ENCODE data around the gene SNED1.
"Not testable (repeated sequence)": the region's sequence is repeated elsewhere in the genome, so short reads cannot be mapped to it uniquely, and the experiment has no call there.

Gene SNED1

DNA sequence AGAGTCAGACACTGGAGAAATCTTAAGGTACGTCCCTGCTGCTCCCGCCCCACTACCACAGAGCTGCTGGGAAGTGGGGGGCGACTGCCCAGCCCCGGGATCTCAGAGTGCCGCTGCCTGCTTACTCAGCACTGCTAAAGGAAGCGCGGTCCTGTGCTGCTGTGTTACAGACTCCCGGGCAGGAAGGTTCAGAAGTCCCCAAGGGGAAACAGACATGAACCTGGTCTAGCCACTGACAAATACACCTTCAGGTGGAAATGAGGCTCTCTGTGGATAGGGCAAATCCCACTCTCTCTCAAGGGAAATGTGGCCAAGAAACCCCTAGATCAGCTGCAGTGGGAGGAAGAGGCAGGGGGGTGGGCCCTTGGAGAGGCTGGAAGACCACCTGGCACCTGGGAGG is 90.0 kb downstream of the SNED1 start:
- no peak for DNase-seq

DNA sequence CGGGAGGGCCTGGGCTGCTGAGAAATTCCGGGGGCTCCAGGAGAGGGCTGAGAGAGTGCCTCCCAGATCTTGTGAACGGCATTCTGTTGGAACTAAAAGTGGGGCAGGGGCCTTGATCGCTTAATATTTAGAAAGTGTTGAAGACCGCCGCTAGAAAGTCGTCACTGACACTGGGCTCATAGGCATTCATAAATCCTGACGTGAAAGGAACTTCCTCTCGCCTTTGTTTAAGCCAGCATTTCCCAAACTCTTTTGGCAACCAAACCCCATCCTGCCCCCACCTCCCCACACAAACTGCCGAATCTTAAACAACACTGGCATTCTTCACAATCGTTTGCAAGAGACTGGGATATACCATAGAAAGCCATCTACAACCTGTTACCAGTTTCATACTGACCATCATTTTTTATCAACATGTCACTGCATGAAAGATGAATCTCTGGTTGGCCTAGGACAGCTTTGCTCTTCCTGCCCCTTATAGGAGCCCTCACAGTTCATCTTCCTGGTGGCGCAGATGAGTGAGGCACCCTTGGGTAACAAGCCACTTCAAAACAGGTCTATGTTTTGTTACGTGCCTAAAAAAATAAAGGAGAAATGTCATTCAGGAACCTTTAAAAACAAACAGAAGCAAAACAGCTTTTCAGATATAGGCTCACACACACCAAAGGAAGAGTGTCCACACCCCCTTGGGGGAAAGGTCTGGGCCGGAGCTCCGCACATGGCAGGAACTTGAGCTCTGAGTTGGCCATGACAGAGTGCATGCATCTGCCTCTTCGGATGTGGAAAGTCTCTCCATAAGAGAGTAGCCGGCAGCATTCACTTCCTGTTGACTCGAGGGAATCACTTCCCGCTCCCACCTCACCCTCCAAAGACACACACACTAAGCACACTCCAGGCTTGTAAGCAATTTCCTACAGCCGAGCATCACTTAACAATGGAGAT is 90.6 kb downstream of the SNED1 start:
- DNase-seq = no peak

DNA sequence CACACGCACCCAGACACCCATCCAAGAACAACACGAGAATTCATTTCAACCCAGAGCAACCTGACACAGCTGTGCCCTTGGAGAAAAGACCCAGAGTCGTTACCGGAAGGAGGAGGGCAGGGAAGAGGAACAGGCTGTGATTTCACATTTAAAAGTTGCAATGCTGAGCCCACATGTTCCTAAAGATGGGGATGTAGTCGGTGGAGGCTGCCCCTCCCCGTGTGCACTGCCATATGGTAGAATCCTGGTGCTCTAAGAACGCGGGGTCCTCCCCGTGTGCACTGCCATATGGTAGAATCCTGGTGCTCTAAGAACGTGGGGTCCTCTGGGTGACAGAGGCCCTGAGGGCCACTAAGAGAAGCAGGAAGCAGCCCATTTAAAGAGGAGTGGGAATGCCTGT is 92.8 kb downstream of the SNED1 start:
- no peak for DNase-seq

DNA sequence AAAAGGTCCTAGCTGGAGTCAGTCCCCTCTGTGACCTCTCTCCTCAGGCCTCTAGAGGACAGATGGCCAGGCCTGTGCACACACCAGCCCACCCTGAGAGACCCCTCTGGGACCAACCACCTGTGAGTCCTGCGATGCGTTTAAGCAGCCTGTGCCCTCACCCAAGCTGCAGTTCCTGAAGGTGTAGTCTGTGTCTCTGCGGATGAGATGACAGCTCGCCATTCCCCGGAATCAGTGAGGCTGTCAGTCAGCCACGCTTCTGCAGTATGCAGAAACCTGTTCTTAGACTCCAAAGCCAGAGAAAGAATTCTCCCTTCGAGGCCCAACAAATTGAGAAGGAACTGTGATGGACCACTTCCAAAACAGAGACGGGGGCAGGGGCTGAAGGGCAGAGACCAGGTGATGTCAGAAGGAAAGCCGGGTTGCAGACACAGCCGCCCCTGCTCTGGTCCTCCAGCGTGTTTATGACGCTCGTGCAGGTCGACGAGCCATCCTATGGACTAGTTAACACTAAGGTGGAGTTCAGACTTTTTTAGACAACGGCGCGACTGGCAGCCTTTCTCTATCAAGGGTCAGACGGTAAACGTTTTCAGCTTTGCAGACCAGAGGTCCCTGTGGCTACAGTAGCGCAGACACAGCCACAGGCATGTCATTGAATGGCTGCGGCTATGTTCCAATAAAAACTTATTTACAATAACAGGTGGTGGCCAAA is 93.5 kb downstream of the SNED1 start:
- no peak for DNase-seq

DNA sequence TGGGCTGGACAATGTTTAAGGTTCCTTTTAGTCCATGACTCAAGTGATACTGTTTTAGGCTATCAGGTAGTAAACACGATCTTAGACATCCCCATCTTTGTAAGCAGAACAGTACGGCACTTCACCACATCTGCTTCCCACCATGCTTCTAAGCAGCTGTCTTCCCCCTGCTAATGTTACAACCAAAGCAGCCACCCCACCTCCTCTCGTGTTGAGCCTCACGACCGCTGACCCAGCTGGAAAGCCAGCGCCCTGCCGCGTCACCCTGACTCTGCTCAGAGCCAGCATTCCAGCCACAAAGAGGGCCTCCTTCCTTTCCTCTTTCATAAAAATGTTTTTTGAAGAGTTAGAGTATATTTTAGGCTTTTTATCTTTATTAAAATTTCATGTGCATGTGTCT is 94.3 kb downstream of the SNED1 start:
- no peak for DNase-seq

DNA sequence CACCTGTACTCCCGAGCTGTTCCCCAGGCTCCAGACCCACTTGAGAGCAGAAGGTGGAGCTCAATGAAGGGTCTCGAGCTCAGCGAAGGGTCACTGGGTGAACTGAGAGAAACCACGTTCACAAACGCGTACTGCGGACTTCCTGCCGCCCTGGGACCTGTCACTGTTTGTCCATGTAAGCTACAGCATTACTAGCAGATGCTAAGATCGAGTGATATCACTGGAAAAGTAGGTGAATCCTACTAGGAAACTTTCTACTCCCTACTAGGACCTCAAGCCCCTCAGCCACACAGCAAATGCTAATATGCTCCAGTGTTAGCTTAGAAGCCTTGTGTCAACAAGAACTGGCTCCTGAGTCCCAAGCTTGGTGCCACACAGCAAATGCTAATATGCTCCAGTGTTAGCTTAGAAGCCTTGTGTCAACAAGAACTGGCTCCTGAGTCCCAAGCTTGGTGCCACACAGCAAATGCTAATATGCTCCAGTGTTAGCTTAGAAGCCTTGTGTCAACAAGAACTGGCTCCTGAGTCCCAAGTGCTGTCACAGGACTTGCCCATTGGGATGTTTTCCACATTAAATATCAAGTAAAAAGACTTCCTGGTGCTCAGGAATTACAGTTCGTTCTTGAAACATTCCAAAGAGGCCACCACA is 94.8 kb downstream of the SNED1 start:
- DNase-seq = not testable (repeated sequence)

DNA sequence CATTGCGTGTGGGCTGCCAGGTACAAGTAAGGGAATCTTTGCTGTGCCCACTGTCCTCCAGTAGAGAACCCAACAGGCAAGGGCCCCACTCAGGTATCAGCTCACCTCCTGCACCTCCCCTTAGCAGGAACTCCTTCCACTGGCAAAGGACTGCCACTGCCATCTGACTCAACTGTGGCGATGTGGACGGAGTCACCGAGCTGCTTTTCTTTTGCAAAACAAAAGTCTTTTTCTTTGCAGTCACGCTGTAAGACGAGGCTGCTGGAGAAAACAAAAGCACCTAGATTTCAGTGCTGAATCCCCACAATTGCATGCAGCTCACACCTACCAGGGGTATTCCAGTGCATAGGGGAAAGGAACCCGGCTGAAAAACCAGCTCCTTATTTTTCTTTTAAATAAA is 95.8 kb downstream of the SNED1 start:
- DNase-seq = no peak

DNA sequence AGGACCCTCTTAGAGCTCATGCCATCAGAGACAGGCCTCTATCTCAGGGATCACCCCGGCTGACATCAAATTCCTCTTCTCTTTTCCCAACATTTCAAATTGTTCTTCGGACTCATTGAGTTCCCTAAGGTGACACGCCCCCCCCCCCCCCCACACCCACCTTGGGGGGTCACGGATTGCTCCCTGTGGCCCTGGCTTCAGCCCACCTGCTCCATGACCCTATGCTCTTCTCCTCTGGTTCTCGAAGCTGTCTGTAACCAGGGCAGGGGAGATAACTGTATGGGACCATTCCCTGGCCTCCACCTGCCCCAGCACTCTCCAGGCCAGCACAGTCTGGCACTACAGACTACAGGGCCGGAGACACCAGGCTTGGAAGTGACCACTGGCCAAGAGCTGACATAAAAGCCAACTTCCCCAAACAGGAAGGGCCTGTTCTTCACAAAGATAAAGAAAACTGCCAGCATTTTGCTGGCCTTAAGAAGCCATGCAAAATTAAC is 96.6 kb downstream of the SNED1 start:
- DNase-seq = no peak

DNA sequence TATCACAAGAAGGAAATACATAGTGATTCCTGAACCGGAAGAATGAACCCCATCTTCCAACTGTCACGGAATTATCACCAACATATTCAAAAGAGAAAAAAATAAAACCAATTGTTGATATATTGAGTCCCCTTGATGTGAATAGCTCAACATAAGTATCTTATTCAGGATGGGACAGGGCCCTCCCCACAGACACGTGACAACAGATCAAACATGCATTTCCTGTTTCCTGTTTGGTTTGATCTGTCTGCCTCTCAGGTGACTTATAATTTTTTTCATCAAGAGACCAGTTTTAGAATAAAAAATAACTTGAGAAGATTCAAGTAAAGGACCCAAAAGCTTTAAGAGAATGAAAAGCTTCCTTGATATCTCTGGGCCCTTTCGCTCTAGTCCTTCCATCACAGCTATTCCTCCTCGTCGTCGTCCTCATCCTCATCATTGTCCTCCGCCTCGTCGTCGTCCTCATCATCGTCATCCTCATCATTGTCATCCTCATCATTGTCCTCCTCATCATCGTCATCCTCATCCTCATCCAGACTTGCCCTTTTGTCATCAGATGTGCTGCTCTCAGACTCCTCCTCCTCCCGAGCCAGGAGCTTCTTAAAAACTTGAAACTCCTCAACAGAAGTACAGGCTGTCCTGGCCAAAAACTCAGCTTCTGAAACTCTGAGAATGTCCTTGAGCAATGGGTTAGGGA is 97.3 kb downstream of the SNED1 start:
- DNase-seq = no peak

DNA sequence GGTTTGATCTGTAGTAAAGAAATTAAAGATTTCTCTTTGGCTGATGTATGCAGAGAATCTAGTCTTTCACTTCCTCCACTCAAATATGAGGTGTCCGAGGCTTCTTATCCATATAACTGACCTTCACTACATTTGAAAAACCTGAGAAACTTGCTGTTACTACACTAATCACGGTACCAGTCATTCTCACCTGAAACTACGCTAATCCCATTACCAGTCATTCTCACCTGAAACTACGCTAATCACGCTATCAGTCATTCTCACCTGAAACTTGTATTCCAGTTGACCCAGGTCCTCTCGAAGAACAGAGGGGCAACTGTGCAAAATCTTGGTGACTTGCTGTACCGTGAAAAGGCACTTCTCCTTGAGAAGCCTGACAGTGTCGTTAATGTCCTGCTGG is 98.6 kb downstream of the SNED1 start:
- DNase-seq = no peak

DNA sequence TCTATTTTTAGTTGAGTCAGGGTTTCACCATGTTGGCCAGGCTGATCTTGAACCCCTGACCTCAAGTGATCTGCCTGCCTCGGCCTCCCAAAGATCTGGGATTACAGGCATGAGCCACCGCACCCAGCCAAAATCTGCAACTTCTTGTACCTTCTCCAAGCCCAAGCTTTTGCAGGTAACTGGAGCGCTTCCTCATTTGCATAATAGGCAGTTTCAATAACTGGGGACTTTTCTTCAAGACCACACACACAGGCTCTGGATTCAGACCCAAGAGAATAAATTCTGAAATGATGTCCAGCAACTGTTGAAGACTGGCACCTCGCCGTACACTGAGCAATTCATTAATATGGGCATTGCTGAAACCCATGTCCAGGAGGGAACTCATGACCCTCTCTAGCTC is 100.8 kb downstream of the SNED1 start:
- no peak for DNase-seq

DNA sequence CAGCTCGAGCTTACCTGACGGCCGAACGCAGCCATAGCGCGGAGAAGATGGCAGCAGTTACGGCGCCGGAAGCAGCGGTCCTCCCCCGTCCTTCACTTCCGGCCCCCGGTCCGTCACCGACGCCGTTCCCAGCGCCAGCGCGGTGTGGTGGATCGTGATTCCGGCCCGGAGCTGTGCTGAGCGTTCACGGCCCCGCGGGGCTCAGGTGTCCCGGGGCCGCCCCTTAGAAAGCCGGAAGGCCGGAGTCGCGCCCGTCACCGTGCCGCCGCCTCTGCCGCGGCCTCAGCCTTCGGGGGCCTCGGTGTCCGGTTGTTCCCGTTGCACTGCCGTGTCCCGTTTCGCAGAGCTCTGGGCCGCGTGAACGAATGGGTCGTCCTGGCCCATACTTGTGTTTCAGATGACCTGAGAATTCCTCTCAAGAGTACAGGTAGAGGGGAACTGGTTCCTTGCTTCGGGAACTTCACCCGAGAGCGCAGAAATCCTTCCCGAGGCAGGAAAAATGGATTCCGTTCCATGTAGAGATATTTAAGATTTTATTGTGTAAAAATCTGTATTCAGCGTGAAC is 103.9 kb downstream of the SNED1 start, which contains the start of gene MTERF4:
Gene MTERF4 (minus strand): TSS at position 49 of the 565 bp plus-strand sequence. CDS start 14 bp downstream, at position 35.
- DNase-seq = peak; percentile 70

DNA sequence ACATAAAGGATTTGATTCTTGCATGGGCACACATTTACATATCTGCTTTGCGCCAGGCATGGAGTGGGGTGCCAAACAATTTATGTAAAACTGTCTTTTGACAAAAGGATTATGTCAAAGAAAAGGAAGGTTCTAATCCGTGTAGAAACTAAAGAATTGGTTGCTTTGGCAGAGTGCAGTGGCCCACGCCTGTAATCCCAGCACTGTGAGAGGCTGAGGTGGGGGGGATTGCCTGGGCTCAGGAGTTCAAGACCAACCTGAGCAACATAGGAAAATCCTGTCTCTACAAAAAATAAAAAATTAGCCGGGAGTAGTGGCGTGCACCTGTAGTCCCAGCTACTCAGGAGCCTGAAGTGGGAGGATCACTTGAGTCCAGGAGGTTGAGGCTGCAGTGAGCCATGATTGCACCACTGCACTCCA is 104.8 kb downstream of the SNED1 start:
- DNase-seq = no peak

DNA sequence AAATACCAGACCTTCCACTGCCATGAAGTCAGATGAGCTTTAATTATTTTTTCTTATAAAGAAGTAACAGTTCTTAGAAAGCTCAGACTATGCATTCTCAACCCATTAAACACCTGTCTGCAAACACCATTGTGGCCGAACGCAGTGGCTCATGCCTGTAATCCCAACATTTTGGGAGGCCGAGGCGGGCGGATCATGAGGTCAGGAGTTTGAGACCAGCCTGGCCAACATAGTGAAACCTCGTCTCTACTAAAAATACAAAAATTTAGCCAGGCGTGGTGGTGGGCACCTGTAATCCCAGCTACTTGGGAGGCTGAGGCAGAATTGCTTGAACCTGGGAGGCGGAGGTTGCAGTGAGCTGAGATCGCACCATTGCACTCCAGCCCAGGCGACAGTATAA is 106.2 kb downstream of the SNED1 start:
- not testable (repeated sequence) for DNase-seq

DNA sequence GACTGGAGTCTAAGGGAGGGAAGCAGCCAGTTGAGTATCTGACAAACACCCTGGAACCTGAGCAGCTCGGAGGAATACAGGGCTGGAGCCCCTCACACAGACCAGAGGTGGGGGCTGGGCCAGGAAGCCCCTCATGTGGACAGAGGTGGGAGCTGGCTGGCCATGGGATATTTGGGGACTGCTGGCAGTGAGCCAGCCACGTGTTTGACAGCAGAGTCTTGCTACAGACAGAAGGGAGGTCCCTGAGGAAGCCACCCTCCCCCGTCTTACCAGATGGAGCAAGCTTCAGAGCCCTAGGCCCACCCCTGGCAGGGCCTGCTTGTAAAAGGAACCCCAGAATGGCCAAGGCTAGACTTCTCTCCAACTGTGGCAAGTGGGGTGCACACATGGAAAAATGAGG is 107.2 kb downstream of the SNED1 start:
- DNase-seq = no peak

DNA sequence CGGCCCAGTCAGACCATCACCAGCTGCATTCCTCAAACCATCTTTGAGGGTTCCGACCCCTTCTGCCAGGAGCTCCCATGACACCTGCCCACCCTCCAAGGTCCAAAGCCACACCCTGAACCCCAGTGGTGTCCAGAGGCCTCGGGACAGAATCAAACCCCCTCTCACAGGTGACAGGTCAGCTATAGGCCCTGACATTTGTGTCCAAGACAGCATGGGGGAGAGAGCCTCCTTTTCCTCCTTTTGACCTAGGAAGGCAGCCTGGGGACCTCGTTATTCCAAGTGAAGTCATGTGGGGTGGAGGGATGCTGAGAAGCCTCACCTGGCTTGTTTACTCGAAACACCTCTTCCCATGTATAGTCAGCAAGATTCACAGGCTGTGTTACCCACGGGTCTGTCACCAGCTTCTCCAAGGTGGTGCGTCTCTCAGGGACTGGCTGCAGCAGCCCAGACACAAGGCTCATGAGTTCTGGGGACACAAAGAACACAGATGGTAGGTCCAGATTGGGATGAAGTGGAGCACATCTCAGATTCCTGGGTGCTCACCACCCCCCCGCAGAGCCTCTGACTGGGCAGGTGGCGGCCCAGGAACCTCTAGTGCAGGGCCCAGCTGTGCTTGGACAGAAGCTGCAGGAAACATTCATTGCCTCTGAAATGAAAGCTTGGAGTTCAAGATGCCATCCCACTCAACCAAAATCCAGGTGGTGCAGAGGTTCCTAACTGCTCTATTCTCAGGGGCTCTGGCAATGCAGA is 108.8 kb downstream of the SNED1 start:
- no peak for DNase-seq

DNA sequence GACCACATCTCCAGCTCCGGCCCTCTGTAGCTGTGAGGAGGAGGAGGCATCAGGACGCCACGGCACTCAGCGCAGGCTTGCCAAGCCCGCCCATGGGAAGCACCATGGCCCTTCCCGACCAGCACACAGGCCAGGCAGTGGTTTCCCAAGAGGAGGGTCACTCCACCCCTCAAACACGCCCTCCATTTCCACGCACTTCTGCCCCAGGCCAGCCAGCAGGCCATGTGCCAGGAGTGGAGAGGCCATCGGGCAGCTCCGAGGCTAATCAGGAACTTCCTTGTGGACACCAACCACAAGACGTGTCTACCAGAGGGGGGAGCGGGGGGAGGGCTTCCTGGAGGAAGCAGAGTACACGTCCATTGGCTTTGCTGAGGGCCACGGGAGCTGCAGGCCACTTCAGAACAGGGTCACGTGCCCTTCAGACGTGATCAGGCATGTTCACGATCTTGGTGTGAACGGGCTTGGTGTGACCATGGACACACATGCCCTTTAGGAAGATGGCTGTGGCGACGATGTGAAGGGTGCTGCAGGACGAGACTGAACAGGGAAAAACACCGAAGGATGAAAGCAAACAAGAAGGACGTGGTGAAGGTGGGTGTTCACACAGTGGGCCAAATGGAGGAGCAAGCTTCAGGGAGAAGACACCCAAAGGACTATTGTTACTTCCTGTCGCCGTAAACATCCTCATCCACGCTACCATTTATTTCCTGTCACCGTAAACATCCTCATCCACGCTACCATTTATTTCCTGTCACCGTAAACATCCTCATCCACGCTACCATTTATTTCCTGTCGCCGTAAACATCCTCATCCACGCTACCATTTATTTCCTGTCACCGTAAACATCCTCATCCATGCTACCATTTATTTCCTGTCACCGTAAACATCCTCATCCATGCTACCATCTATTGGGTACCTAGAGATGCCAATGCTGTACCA is 110.1 kb downstream of the SNED1 start:
- DNase-seq = no peak

DNA sequence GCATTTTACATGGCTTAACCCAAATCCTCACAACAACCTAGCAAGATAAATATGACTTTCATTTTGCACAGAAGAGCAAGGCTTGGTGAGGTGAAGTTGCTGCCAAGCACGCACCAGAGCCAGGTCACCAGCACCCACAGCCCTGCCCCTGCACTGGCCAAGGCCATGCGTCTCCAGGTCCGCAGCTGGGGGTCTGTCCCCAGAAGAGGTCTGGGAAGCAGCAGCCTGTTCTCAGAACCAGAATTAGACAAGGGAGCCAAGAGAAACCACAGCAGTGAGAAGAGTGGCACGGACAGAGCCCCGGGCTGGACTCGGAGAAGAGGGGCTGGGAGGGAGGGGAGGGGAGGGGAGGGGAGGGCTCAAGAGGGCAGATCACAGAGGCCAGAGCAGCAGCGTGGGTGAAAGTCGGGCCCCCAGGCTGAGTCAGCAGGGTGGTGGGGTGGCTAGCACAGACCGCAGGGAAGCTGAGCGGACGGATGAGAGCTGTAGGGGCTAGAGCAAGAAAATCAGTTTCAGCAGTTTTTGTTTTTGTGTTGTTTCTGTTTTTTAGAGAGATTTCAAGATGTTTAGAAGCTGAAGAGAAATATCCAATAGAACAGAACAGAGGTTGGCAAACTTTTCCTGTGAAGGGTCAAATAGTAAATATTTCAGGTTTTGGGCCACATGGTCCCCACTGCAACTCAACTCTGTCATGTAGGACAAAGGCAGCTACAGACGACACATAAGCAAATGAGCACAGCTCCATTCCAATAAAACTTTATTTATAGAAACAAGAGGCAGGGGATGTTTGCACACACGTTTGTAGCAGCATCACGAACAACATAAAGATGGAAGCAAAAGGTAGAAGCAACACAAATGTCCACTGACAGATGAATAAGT is 111.0 kb downstream of the SNED1 start:
- no peak for DNase-seq

DNA sequence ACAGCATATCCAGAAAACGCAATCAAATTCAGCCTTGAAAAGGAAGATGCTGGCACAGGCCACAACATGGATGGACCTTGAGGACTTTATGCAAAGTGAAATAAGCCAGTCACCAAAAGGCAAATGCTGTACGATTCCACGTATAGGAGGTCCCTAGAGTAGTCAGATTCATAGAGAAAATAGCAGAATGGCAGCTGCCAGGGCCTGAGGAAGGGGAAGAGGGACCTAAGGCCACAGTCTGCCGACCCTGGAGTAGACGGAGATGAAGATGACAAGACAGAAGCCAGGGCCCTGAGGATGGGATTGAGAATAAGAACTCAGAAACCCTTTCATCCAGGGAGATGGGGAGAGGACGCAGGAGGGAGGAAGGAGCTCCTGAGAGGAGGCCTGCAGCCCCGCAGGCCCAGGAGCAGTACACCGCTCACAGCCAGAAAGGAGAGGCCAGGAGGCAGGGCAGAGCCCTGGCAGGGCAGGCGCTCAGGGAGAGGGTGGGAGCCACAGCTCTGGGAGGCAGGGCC is 111.7 kb downstream of the SNED1 start:
- DNase-seq = no peak

All from NCI-H1105 treated with DMSO at 0.1 percent for 48 hours (cell line).